IMR-90 (cell line): Measurements from ENCODE around the gene PCDH1.

Source experiments
- BHLHE40 ChIP-seq: fragments of 150-350 bp; IDR thresholded peaks from 2 replicates; pipeline ENCODE4 v1.6.1; 2016; ENCODE audit warnings: mild to moderate bottlenecking, low read depth, low read length
- CEBPB ChIP-seq: IDR thresholded peaks from 2 replicates; pipeline ENCODE4 v1.6.1; 2012; ENCODE audit warnings: low read depth, low read length, improper control_type of control experiment
- CHD1 ChIP-seq: IDR thresholded peaks from 2 replicates; pipeline ENCODE4 v1.6.1; 2012; ENCODE audit warnings: low read depth, low read length, improper control_type of control experiment
- MAFK ChIP-seq: IDR thresholded peaks from 2 replicates; pipeline ENCODE4 v1.6.1; 2012; ENCODE audit warnings: low read depth, low read length, improper control_type of control experiment
- MXI1 ChIP-seq: IDR thresholded peaks from 2 replicates; pipeline ENCODE4 v1.6.1; 2012; ENCODE audit warnings: low read depth, mild to moderate bottlenecking, low read length, moderate library complexity, borderline replicate concordance
- NFE2L2 ChIP-seq: fragments of 150-350 bp; IDR thresholded peaks from 2 replicates; pipeline ENCODE4 v1.6.1; 2016; ENCODE audit warnings: low read depth, mild to moderate bottlenecking, low read length
- POLR2A ChIP-seq: IDR thresholded peaks from 2 replicates; pipeline ENCODE4 v1.6.1; 2012; ENCODE audit warnings: mild to moderate bottlenecking, low read depth, low read length
- RCOR1 ChIP-seq: IDR thresholded peaks from 2 replicates; pipeline ENCODE4 v1.6.1; 2012; ENCODE audit warnings: mild to moderate bottlenecking, low read length, improper control_type of control experiment; ENCODE audit not compliant: insufficient replicate concordance
- RFX5 ChIP-seq: IDR thresholded peaks from 2 replicates; pipeline ENCODE4 v1.8.0; 2012; ENCODE audit warnings: low read depth, mild to moderate bottlenecking, low read length, moderate library complexity
- TF ChIP-seq, protein P1 (sequence below): conservative IDR thresholded peaks from 2 replicates; pipeline ENCODE4 v1.5.1; 2012; ENCODE audit warnings: mild to moderate bottlenecking, low read depth, low read length, improper control_type of control experiment

GRCh38 chr5:141808857-141809256 lies 69.4 kb downstream of the PCDH1 start:
- no peak for TF ChIP-seq MAFK
- TF ChIP-seq, protein P1, sequence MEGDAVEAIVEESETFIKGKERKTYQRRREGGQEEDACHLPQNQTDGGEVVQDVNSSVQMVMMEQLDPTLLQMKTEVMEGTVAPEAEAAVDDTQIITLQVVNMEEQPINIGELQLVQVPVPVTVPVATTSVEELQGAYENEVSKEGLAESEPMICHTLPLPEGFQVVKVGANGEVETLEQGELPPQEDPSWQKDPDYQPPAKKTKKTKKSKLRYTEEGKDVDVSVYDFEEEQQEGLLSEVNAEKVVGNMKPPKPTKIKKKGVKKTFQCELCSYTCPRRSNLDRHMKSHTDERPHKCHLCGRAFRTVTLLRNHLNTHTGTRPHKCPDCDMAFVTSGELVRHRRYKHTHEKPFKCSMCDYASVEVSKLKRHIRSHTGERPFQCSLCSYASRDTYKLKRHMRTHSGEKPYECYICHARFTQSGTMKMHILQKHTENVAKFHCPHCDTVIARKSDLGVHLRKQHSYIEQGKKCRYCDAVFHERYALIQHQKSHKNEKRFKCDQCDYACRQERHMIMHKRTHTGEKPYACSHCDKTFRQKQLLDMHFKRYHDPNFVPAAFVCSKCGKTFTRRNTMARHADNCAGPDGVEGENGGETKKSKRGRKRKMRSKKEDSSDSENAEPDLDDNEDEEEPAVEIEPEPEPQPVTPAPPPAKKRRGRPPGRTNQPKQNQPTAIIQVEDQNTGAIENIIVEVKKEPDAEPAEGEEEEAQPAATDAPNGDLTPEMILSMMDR: no peak
- no peak for TF ChIP-seq MXI1
- TF ChIP-seq POLR2A: no peak
- no peak for TF ChIP-seq CHD1
- no peak for TF ChIP-seq NFE2L2
- no peak for TF ChIP-seq CEBPB
- TF ChIP-seq RCOR1: no peak
- TF ChIP-seq RFX5: no peak
- no peak for TF ChIP-seq BHLHE40
